ENCODE measurements around the gene SLC12A3. TPM values are rescaled to one million over a fixed set of nuclear protein-coding genes. Genes with fewer than 3 reads are reported as not detected.

SLC12A3 gene
- polyA plus RNA-seq, 3 donors = 0.03 TPM; not detected in 2

- TF ChIP-seq, protein P1, sequence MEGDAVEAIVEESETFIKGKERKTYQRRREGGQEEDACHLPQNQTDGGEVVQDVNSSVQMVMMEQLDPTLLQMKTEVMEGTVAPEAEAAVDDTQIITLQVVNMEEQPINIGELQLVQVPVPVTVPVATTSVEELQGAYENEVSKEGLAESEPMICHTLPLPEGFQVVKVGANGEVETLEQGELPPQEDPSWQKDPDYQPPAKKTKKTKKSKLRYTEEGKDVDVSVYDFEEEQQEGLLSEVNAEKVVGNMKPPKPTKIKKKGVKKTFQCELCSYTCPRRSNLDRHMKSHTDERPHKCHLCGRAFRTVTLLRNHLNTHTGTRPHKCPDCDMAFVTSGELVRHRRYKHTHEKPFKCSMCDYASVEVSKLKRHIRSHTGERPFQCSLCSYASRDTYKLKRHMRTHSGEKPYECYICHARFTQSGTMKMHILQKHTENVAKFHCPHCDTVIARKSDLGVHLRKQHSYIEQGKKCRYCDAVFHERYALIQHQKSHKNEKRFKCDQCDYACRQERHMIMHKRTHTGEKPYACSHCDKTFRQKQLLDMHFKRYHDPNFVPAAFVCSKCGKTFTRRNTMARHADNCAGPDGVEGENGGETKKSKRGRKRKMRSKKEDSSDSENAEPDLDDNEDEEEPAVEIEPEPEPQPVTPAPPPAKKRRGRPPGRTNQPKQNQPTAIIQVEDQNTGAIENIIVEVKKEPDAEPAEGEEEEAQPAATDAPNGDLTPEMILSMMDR (IDR thresholded peaks at IDR 0.05) = no peak
- no peaks in the 10 kb centered on the region for H3K36me3 ChIP-seq (replicated peaks in 1 of 2; ENCODE audit: control insufficient read depth in 1 of 2, insufficient read depth in 2 of 2, low read length in 2 of 2)
- H3K9me3 ChIP-seq (replicated peaks in 1 of 2; ENCODE audit: control insufficient read depth in 1 of 2, insufficient read depth in 1 of 2, low read length in 2 of 2) = no peaks in the 10 kb centered on the region
- no peaks in the 10 kb centered on the region for H3K79me2 ChIP-seq (ENCODE audit: insufficient read depth, low read length)
- no peak overlapping the region for H3K4me3 ChIP-seq (replicated peaks in 1 of 3; ENCODE audit: low read depth in 2 of 3, low read length in 3 of 3)
- Mint-ChIP-seq H3K9me3 (no peaks in the 10 kb centered on the region), H3K27ac (no peak overlapping the region), H3K27me3 (ENCODE audit: low read depth in 3 of 3) (peaks cover 1 to 7% (median 2%) of the 10 kb centered on the region in 3 donors), H3K4me3 (no peak overlapping the region), H3K36me3 (no peaks in the 10 kb centered on the region), H3K4me1 (peaks cover 11% of the 10 kb centered on the region)
- no peak for DNase-seq
- no peak overlapping the region for H3K4me2 ChIP-seq (replicated peaks; ENCODE audit: extremely low read depth, low read length, poor library complexity, severe bottlenecking)
- H4K20me1 ChIP-seq (ENCODE audit: insufficient read depth, low read length) = no peaks in the 10 kb centered on the region
- no peak overlapping the region for H3K27ac ChIP-seq (ENCODE audit: low read depth in 1 of 2, low read length in 2 of 2)
- H2AFZ ChIP-seq (ENCODE audit: insufficient read depth, low read depth, low read length, poor library complexity, severe bottlenecking) = no peak overlapping the region
- 93% methylated on average over 8 of the region's 11 CpGs for WGBS (ENCODE audit: insufficient coverage)
- intact Hi-C loops (cut with micrococcal nuclease) = loop anchor here in 1 of 2 donors (10.0 kb wide), 1 partner anchor 60 kb away; the partner anchor contains the start of gene HERPUD1
- H3K9ac ChIP-seq (ENCODE audit: insufficient read depth, low read length, poor library complexity, severe bottlenecking) = no peak overlapping the region
- H3K27me3 ChIP-seq (ENCODE audit: control insufficient read depth in 2 of 2, insufficient read depth in 2 of 2, low read length in 2 of 2) = no peaks in the 10 kb centered on the region
- H3K4me1 ChIP-seq (ENCODE audit: control insufficient read depth in 1 of 2, insufficient read depth in 2 of 2, low read length in 2 of 2) = peaks cover 6 to 8% of the 10 kb centered on the region in 2 donors
Observed at GRCh38 chr16:56874800-56875199, 9.8 kb downstream of the SLC12A3 start.

DNA sequence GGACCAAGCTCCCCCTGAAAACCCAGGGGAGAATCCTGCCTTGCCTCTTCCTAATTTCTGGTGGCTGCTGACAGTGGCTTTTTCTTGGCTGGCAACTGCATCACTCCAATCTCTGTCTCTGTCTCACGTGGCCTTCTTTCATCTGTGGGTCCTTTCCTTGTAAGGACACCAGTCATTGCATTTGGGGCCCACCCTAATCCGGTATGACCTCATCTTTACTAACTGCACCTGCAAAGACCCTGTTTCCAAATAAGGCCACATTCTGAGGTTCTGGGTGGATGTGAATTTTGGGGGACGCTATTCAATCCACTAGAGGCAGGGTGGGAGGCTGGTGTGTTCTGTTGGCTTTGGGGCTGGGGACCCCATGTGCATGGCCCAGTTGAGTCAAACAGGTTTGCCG lies 11.0 kb downstream of the SLC12A3 start:
- 100% methylated on average over 3 of the region's 4 CpGs for WGBS (ENCODE audit: insufficient coverage)
- H2AFZ ChIP-seq (ENCODE audit: insufficient read depth, low read depth, low read length, poor library complexity, severe bottlenecking) = no peak overlapping the region
- TF ChIP-seq, protein P1 (IDR thresholded peaks at IDR 0.05) = no peak
- no peak overlapping the region for H3K4me3 ChIP-seq (replicated peaks in 1 of 3; ENCODE audit: low read depth in 2 of 3, low read length in 3 of 3)
- H3K36me3 Mint-ChIP-seq = no peaks in the 10 kb centered on the region
- no peaks in the 10 kb centered on the region for H3K9me3 Mint-ChIP-seq
- DNase-seq = no peak
- no peaks in the 10 kb centered on the region for H3K36me3 ChIP-seq (replicated peaks in 1 of 2; ENCODE audit: control insufficient read depth in 1 of 2, insufficient read depth in 2 of 2, low read length in 2 of 2)
- intact Hi-C loops (cut with micrococcal nuclease) = loop anchor here in 1 of 2 donors (10.0 kb wide), 1 partner anchor 59 kb away; the partner anchor contains the start of gene HERPUD1
- no peaks in the 10 kb centered on the region for H3K9me3 ChIP-seq (replicated peaks in 1 of 2; ENCODE audit: control insufficient read depth in 1 of 2, insufficient read depth in 1 of 2, low read length in 2 of 2)
- H4K20me1 ChIP-seq (ENCODE audit: insufficient read depth, low read length) = no peaks in the 10 kb centered on the region
- H3K27ac Mint-ChIP-seq = peak overlapping the region in 1 of 7 donors; percentile 31
- no peak overlapping the region for H3K4me2 ChIP-seq (replicated peaks; ENCODE audit: extremely low read depth, low read length, poor library complexity, severe bottlenecking)
- peaks cover 8% of the 10 kb centered on the region for H3K4me1 Mint-ChIP-seq
- H3K9ac ChIP-seq (ENCODE audit: insufficient read depth, low read length, poor library complexity, severe bottlenecking) = no peak overlapping the region
- H3K4me3 Mint-ChIP-seq = no peak overlapping the region
- peaks cover 1 to 4% (median 2%) of the 10 kb centered on the region in 3 donors for H3K27me3 Mint-ChIP-seq (ENCODE audit: low read depth in 3 of 3)
- H3K27ac ChIP-seq (ENCODE audit: low read depth in 1 of 2, low read length in 2 of 2) = no peak overlapping the region
- H3K27me3 ChIP-seq (ENCODE audit: control insufficient read depth in 2 of 2, insufficient read depth in 2 of 2, low read length in 2 of 2) = no peaks in the 10 kb centered on the region
- no peaks in the 10 kb centered on the region for H3K79me2 ChIP-seq (ENCODE audit: insufficient read depth, low read length)
- H3K4me1 ChIP-seq (ENCODE audit: control insufficient read depth in 1 of 2, insufficient read depth in 2 of 2, low read length in 2 of 2) = peaks cover 5% of the 10 kb centered on the region in 2 donors

Measured in CD14-positive monocyte (primary cell).